BLaER1 treated with 17β-estradiol and CSF1 and Interleukin-3, amounts not matched to agents 10 nM and 100 nM (cell line): ENCODE data around the gene QKI.

Experiments used
- H3K27ac ChIP-seq, 11 experiments: shearing (Covaris generic); formaldehyde crosslinking; 2 replicates each; pipeline ENCODE4 v1.8.1; 2022
- H3K27me3 ChIP-seq, 11 experiments: shearing (Covaris generic); formaldehyde crosslinking; 2 replicates each; pipeline ENCODE4 v1.8.1; 2022
- H3K36me3 ChIP-seq, 11 experiments: shearing (Covaris generic); formaldehyde crosslinking; 2 replicates each; pipeline ENCODE4 v1.8.1; 2022
- H3K4me1 ChIP-seq, 10 experiments: shearing (Covaris generic); formaldehyde crosslinking; 2 replicates each; pipeline ENCODE4 v1.8.1; 2022
- H3K4me2 ChIP-seq, 11 experiments: shearing (Covaris generic); formaldehyde crosslinking; 2 replicates each; pipeline ENCODE4 v1.8.1; 2022
- H3K4me3 ChIP-seq, 10 experiments: shearing (Covaris generic); formaldehyde crosslinking; 2 replicates each; pipeline ENCODE4 v1.8.1; 2022
- H3K9ac ChIP-seq, 11 experiments: shearing (Covaris generic); formaldehyde crosslinking; 2 replicates each; pipeline ENCODE4 v1.8.1; 2022
- H3K9me3 ChIP-seq, 11 experiments: shearing (Covaris generic); formaldehyde crosslinking; replicated peaks in 1 of 11; 2 replicates each; pipeline ENCODE4 v1.8.1; 2022
- H4K20me1 ChIP-seq, 11 experiments: shearing (Covaris generic); formaldehyde crosslinking; 2 replicates each; pipeline ENCODE4 v1.8.1; 2022
- Cebpa-rat ChIP-seq, 11 experiments: shearing (Covaris generic); IDR thresholded peaks; 2 replicates each; pipeline ENCODE4 v1.8.1; 2022

Gene QKI

GRCh38 chr6:163613025-163613424 lies 198.5 kb downstream of the QKI start:
- H3K4me2 ChIP-seq, result no peak overlapping the region
- no peaks in the 10 kb centered on the region for H3K27me3 ChIP-seq
- H3K4me3 ChIP-seq, result no peak overlapping the region
- H3K9ac ChIP-seq, result no peak overlapping the region
- H3K36me3 ChIP-seq, result no peaks in the 10 kb centered on the region
- H3K9me3 ChIP-seq, result peaks cover 0 to 2% (median 0%) of the 10 kb centered on the region in 11 experiments; a peak in 1 of 22 replicates
- peaks cover 0 to 4% (median 0%) of the 10 kb centered on the region in 10 experiments; a peak in 2 of 20 replicates for H3K4me1 ChIP-seq
- H4K20me1 ChIP-seq, result no peaks in the 10 kb centered on the region; a peak in 1 of 22 replicates
- no peak for TF ChIP-seq Cebpa-rat (IDR thresholded peaks at IDR 0.05)
- H3K27ac ChIP-seq, result no peak overlapping the region

- Histone ChIP-seq H3K9ac (no peak overlapping the region), H3K27ac (no peak overlapping the region), H3K9me3 (no peaks in the 10 kb centered on the region), H3K36me3 (no peaks in the 10 kb centered on the region), H3K4me3 (no peak overlapping the region), H3K4me2 (no peak overlapping the region), H3K4me1 (no peaks in the 10 kb centered on the region; a peak in 1 of 20 replicates), H4K20me1 (no peaks in the 10 kb centered on the region; a peak in 1 of 22 replicates), H3K27me3 (no peaks in the 10 kb centered on the region)
- TF ChIP-seq Cebpa-rat (IDR thresholded peaks at IDR 0.05), result no peak
Observed at GRCh38 chr6:163613668-163614067, 199.2 kb downstream of the QKI start.

- no peaks in the 10 kb centered on the region; a peak in 1 of 20 replicates for H3K4me1 ChIP-seq
- H3K4me3 ChIP-seq, result no peak overlapping the region
- no peaks in the 10 kb centered on the region for H3K27me3 ChIP-seq
- no peak overlapping the region for H3K9ac ChIP-seq
- no peaks in the 10 kb centered on the region; a peak in 1 of 22 replicates for H4K20me1 ChIP-seq
- H3K36me3 ChIP-seq, result no peaks in the 10 kb centered on the region
- H3K9me3 ChIP-seq, result peaks cover 0 to 22% (median 13%) of the 10 kb centered on the region in 11 experiments; a peak in 11 of 22 replicates
- H3K4me2 ChIP-seq, result no peak overlapping the region
- no peak overlapping the region for H3K27ac ChIP-seq
- TF ChIP-seq Cebpa-rat (IDR thresholded peaks at IDR 0.05), result no peak
Observed at GRCh38 chr6:163616452-163616851, 201.9 kb downstream of the QKI start.

- TF ChIP-seq Cebpa-rat (IDR thresholded peaks at IDR 0.05), result no peak
- Histone ChIP-seq H3K9me3 (peaks cover 0 to 25% (median 17%) of the 10 kb centered on the region in 11 experiments; a peak in 11 of 22 replicates), H3K4me1 (no peaks in the 10 kb centered on the region), H3K27me3 (no peaks in the 10 kb centered on the region), H3K36me3 (no peaks in the 10 kb centered on the region), H3K4me2 (no peak overlapping the region), H4K20me1 (no peaks in the 10 kb centered on the region), H3K9ac (no peak overlapping the region), H3K27ac (no peak overlapping the region), H3K4me3 (no peak overlapping the region)
Observed at GRCh38 chr6:163617549-163617948, 203.0 kb downstream of the QKI start.

- TF ChIP-seq Cebpa-rat (IDR thresholded peaks at IDR 0.05), result no peak
- peaks cover 0 to 28% (median 17%) of the 10 kb centered on the region in 11 experiments; a peak in 11 of 22 replicates for H3K9me3 ChIP-seq
- no peaks in the 10 kb centered on the region for H3K36me3 ChIP-seq
- no peak overlapping the region for H3K4me3 ChIP-seq
- H3K27ac ChIP-seq, result no peak overlapping the region
- H3K27me3 ChIP-seq, result no peaks in the 10 kb centered on the region
- H4K20me1 ChIP-seq, result no peaks in the 10 kb centered on the region
- H3K4me1 ChIP-seq, result no peaks in the 10 kb centered on the region
- no peak overlapping the region for H3K9ac ChIP-seq
- H3K4me2 ChIP-seq, result no peak overlapping the region
Observed at GRCh38 chr6:163620101-163620500, 205.6 kb downstream of the QKI start.

GRCh38 chr6:163620670-163621330 lies 206.3 kb downstream of the QKI start:
- Histone ChIP-seq H3K27ac (no peak overlapping the region), H3K27me3 (no peaks in the 10 kb centered on the region), H3K4me1 (peaks cover 0 to under 1% (median 0%) of the 10 kb centered on the region in 10 experiments; a peak in 3 of 20 replicates), H3K4me3 (no peak overlapping the region), H3K9me3 (peaks cover 0 to 28% (median 17%) of the 10 kb centered on the region in 11 experiments; a peak in 11 of 22 replicates), H4K20me1 (no peaks in the 10 kb centered on the region), H3K4me2 (no peak overlapping the region), H3K36me3 (no peaks in the 10 kb centered on the region), H3K9ac (no peak overlapping the region)
- TF ChIP-seq Cebpa-rat (IDR thresholded peaks at IDR 0.05), result no peak

GRCh38 chr6:163625265-163625664 lies 210.7 kb downstream of the QKI start:
- no peak for TF ChIP-seq Cebpa-rat (IDR thresholded peaks at IDR 0.05)
- H3K4me3 ChIP-seq, result no peak overlapping the region
- H4K20me1 ChIP-seq, result no peaks in the 10 kb centered on the region
- no peaks in the 10 kb centered on the region for H3K36me3 ChIP-seq
- peaks cover 0 to 5% (median 0%) of the 10 kb centered on the region in 10 experiments; a peak in 5 of 20 replicates for H3K4me1 ChIP-seq
- H3K27me3 ChIP-seq, result no peaks in the 10 kb centered on the region
- H3K9me3 ChIP-seq, result peaks cover 6 to 34% (median 24%) of the 10 kb centered on the region in 11 experiments; a peak in 21 of 22 replicates
- H3K9ac ChIP-seq, result no peak overlapping the region
- no peak overlapping the region for H3K27ac ChIP-seq
- H3K4me2 ChIP-seq, result no peak overlapping the region

GRCh38 chr6:163626073-163626867 lies 211.8 kb downstream of the QKI start:
- H3K27me3 ChIP-seq, result no peaks in the 10 kb centered on the region
- H3K9me3 ChIP-seq, result peaks cover 16 to 37% (median 25%) of the 10 kb centered on the region in 11 experiments
- H3K4me1 ChIP-seq, result peaks cover 0 to 5% (median 0%) of the 10 kb centered on the region in 10 experiments; a peak in 5 of 20 replicates
- no peak overlapping the region for H3K27ac ChIP-seq
- H3K4me2 ChIP-seq, result peak overlapping the region in 3 of 11 experiments; percentile 1 to 17 (median 15); a peak in 3 of 22 replicates
- no peak for TF ChIP-seq Cebpa-rat (IDR thresholded peaks at IDR 0.05)
- no peaks in the 10 kb centered on the region for H3K36me3 ChIP-seq
- H3K4me3 ChIP-seq, result no peak overlapping the region
- H4K20me1 ChIP-seq, result no peaks in the 10 kb centered on the region
- H3K9ac ChIP-seq, result no peak overlapping the region

- Histone ChIP-seq H3K36me3 (no peaks in the 10 kb centered on the region), H3K9me3 (peaks cover 20 to 42% (median 31%) of the 10 kb centered on the region in 11 experiments), H3K4me3 (no peak overlapping the region), H3K27me3 (no peaks in the 10 kb centered on the region), H3K4me1 (peaks cover 0 to 5% (median 0%) of the 10 kb centered on the region in 10 experiments; a peak in 5 of 20 replicates), H3K27ac (no peak overlapping the region), H3K4me2 (no peak overlapping the region), H4K20me1 (no peaks in the 10 kb centered on the region), H3K9ac (no peak overlapping the region)
- no peak for TF ChIP-seq Cebpa-rat (IDR thresholded peaks at IDR 0.05)
Observed at GRCh38 chr6:163627274-163628062, 212.9 kb downstream of the QKI start.
